Activated CD4-positive, alpha-beta T cell treated with anti-CD3 and anti-CD28 coated beads for 24 hours (primary cell): ENCODE data around the gene APPBP2.

Experiments used
- DNase-seq, 2 donors: peaks; one replicate each; pipeline ENCODE4 v3.0.0-alpha.2; 2020; ENCODE audit warnings: low read depth in 2 of 2

Gene APPBP2

GRCh38 chr17:60393840-60394723, 132.0 kb downstream of the APPBP2 start:
- no peak for DNase-seq
